CD14-positive monocyte (primary cell): Measurements from ENCODE around the gene SPG7. TPM values are rescaled to one million over a fixed set of nuclear protein-coding genes. Genes with fewer than 3 reads are reported as not detected.
A peak's percentile ranks its signal among the peaks of the same experiment; 100 is the strongest.

Experiments used
- DNase-seq, 3 donors: peaks; one replicate each; pipeline ENCODE4 v3.0.0-alpha.2; 2011 to 2022
- H2AFZ ChIP-seq: 2 replicates; pipeline ENCODE4 v1.6.0; 2012; ENCODE audit warnings: mild to moderate bottlenecking, low read depth, low read length, inconsistent platforms; ENCODE audit not compliant: insufficient read depth, poor library complexity, severe bottlenecking
- H3K27ac ChIP-seq, 2 donors: 1 replicate in 1 of 2; 2 replicates in 1 of 2; pipeline ENCODE4 v1.5.1; 2012 to 2013; ENCODE audit warnings: low read length in 2 of 2, control low read depth in 1 of 2, inconsistent platforms in 1 of 2, low read depth in 1 of 2, mild to moderate bottlenecking in 1 of 2
- H3K27me3 ChIP-seq, 2 donors: one replicate each; pipeline versions ENCODE4 v1.6.0 to v1.6.1; 2011 to 2013; ENCODE audit warnings: low read length in 2 of 2; ENCODE audit not compliant: control insufficient read depth in 2 of 2, insufficient read depth in 2 of 2
- H3K36me3 ChIP-seq, 2 donors: replicated peaks in 1 of 2; 1 replicate in 1 of 2; 2 replicates in 1 of 2; pipeline versions ENCODE4 v1.5.1 to v1.6.1; 2012 to 2013; ENCODE audit warnings: low read length in 2 of 2, control low read depth in 1 of 2, inconsistent platforms in 1 of 2, mild to moderate bottlenecking in 1 of 2; ENCODE audit not compliant: insufficient read depth in 2 of 2, control insufficient read depth in 1 of 2
- H3K4me1 ChIP-seq, 2 donors: 1 replicate in 1 of 2; 2 replicates in 1 of 2; pipeline versions ENCODE4 v1.5.1 to v1.6.1; 2012 to 2013; ENCODE audit warnings: low read length in 2 of 2, control low read depth in 1 of 2, inconsistent platforms in 1 of 2, mild to moderate bottlenecking in 1 of 2, moderate library complexity in 1 of 2; ENCODE audit not compliant: insufficient read depth in 2 of 2, control insufficient read depth in 1 of 2
- H3K4me2 ChIP-seq: replicated peaks from 2 replicates; pipeline ENCODE3; 2012; ENCODE audit warnings: low read length, moderate library complexity, mild to moderate bottlenecking; ENCODE audit not compliant: poor library complexity, severe bottlenecking; ENCODE audit errors: extremely low read depth
- H3K4me3 ChIP-seq, 3 experiments: fragments of 200-600 bp in 1 of 3; sonication (generic) in 1 of 3; replicated peaks in 1 of 3; 1 replicate in 2 of 3; 2 replicates in 1 of 3; pipeline ENCODE4 v1.5.1; 2011 to 2013; ENCODE audit warnings: low read length in 3 of 3, mild to moderate bottlenecking in 3 of 3, control low read depth in 2 of 3, low read depth in 2 of 3, inconsistent platforms in 1 of 3, moderate library complexity in 1 of 3
- H3K79me2 ChIP-seq: 2 replicates; pipeline ENCODE4 v1.6.0; 2012; ENCODE audit warnings: mild to moderate bottlenecking, control low read depth, inconsistent platforms, low read length, moderate library complexity; ENCODE audit not compliant: insufficient read depth
- H3K9ac ChIP-seq: 2 replicates; pipeline ENCODE4 v1.6.0; 2017; ENCODE audit warnings: low read length, mild to moderate bottlenecking; ENCODE audit not compliant: insufficient read depth, poor library complexity, severe bottlenecking
- H3K9me3 ChIP-seq, 2 donors: replicated peaks in 1 of 2; 1 replicate in 1 of 2; 2 replicates in 1 of 2; pipeline versions ENCODE4 v1.5.1 to v1.6.1; 2012 to 2013; ENCODE audit warnings: low read length in 2 of 2, control low read depth in 1 of 2; ENCODE audit not compliant: control insufficient read depth in 1 of 2, insufficient read depth in 1 of 2
- H4K20me1 ChIP-seq: 2 replicates; pipeline ENCODE4 v1.6.0; 2012; ENCODE audit warnings: mild to moderate bottlenecking, low read length, control low read depth, moderate library complexity; ENCODE audit not compliant: insufficient read depth
- H3K27ac Mint-ChIP-seq, 7 donors: one replicate each; pipeline ENCODE4 v1.8.0; 2020; ENCODE audit warnings: mild to moderate bottlenecking in 7 of 7, mixed read lengths in 7 of 7, moderate library complexity in 6 of 7, inconsistent platforms in 2 of 7
- H3K27me3 Mint-ChIP-seq, 3 donors: one replicate each; pipeline ENCODE4 v1.8.0; 2021 to 2022; ENCODE audit warnings: low read depth in 3 of 3, mild to moderate bottlenecking in 3 of 3, mixed read lengths in 3 of 3, moderate library complexity in 3 of 3, inconsistent platforms in 1 of 3
- H3K36me3 Mint-ChIP-seq, 2 donors: one replicate each; pipeline ENCODE4 v1.8.0; 2020; ENCODE audit warnings: mixed read lengths in 2 of 2, inconsistent platforms in 1 of 2, mild to moderate bottlenecking in 1 of 2
- H3K4me1 Mint-ChIP-seq: one replicate; pipeline ENCODE4 v1.8.0; 2020; ENCODE audit warnings: mild to moderate bottlenecking, mixed read lengths
- H3K4me3 Mint-ChIP-seq, 2 donors: one replicate each; pipeline ENCODE4 v1.8.0; 2020; ENCODE audit warnings: mild to moderate bottlenecking in 2 of 2, mixed read lengths in 2 of 2, moderate library complexity in 1 of 2
- H3K9me3 Mint-ChIP-seq, 7 donors: one replicate each; pipeline ENCODE4 v1.8.0; 2020 to 2022; ENCODE audit warnings: mixed read lengths in 7 of 7, mild to moderate bottlenecking in 6 of 7, moderate library complexity in 6 of 7, inconsistent platforms in 2 of 7
- WGBS: methylation state at CpG from one replicate; pipeline ENCODE4 v1.1.5; 2013; ENCODE audit warnings: missing lambda C conversion rate; ENCODE audit not compliant: insufficient coverage; 5-methylcytosine and 5-hydroxymethylcytosine counted together
- intact Hi-C, 2 donors: fragments of 100-400 bp; cut with micrococcal nuclease; formaldehyde crosslinking; loops; one replicate each; pipeline versions ENCODE4 v1.15.0 to v1.15.1; 2023
- polyA plus RNA-seq, 3 donors: library from polyadenylated mRNA; depleted of rRNA in 1 of 3; unstranded in 2 of 3; stranded (reverse) in 1 of 3; fragments of 300-500 nt in 2 of 3; fragments of >200 nt in 1 of 3; fragmentation: Illumina TruSeq in 2 of 3; gene quantifications; 1 replicate in 2 of 3; 2 replicates in 1 of 3; pipeline ENCODE4 v1.2.3, GENCODE V29; 2012 to 2021
- TF ChIP-seq, protein P1 (sequence below): fragments of 200-600 bp; IDR thresholded peaks from one replicate; pipeline ENCODE4 v1.8.0; 2022; ENCODE audit warnings: antibody characterized with exemption, mild to moderate bottlenecking

The SPG7 gene
- polyA plus RNA-seq, 3 donors = 30.3 to 120 (median 34.4) TPM

GRCh38 chr16:89547291-89547690, 39.1 kb downstream of the SPG7 start:
- H4K20me1 ChIP-seq = no peaks in the 10 kb centered on the region
- TF ChIP-seq, protein P1, sequence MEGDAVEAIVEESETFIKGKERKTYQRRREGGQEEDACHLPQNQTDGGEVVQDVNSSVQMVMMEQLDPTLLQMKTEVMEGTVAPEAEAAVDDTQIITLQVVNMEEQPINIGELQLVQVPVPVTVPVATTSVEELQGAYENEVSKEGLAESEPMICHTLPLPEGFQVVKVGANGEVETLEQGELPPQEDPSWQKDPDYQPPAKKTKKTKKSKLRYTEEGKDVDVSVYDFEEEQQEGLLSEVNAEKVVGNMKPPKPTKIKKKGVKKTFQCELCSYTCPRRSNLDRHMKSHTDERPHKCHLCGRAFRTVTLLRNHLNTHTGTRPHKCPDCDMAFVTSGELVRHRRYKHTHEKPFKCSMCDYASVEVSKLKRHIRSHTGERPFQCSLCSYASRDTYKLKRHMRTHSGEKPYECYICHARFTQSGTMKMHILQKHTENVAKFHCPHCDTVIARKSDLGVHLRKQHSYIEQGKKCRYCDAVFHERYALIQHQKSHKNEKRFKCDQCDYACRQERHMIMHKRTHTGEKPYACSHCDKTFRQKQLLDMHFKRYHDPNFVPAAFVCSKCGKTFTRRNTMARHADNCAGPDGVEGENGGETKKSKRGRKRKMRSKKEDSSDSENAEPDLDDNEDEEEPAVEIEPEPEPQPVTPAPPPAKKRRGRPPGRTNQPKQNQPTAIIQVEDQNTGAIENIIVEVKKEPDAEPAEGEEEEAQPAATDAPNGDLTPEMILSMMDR = no peak
- no peaks in the 10 kb centered on the region for H3K27me3 ChIP-seq
- 96% methylated on average over 11 of the region's 17 CpGs for WGBS
- peaks cover 69 to 86% of the 10 kb centered on the region in 2 donors for H3K36me3 ChIP-seq
- H3K79me2 ChIP-seq = no peaks in the 10 kb centered on the region
- intact Hi-C loops = no loop called here
- Mint-ChIP-seq H3K4me3 (no peak overlapping the region), H3K36me3 (peaks cover 71 to 96% of the 10 kb centered on the region in 2 donors), H3K9me3 (peaks cover 0 to 1% (median 0%) of the 10 kb centered on the region in 7 donors), H3K4me1 (no peaks in the 10 kb centered on the region), H3K27me3 (peaks cover 0 to under 1% (median 0%) of the 10 kb centered on the region in 3 donors), H3K27ac (peak overlapping the region in 1 of 7 donors; percentile 15)
- no peak overlapping the region for H2AFZ ChIP-seq
- no peaks in the 10 kb centered on the region for H3K9me3 ChIP-seq
- no peak overlapping the region for H3K4me2 ChIP-seq
- no peak overlapping the region for H3K9ac ChIP-seq
- H3K4me1 ChIP-seq = no peaks in the 10 kb centered on the region
- no peak overlapping the region for H3K27ac ChIP-seq
- DNase-seq = no peak
- H3K4me3 ChIP-seq = no peak overlapping the region

DNA sequence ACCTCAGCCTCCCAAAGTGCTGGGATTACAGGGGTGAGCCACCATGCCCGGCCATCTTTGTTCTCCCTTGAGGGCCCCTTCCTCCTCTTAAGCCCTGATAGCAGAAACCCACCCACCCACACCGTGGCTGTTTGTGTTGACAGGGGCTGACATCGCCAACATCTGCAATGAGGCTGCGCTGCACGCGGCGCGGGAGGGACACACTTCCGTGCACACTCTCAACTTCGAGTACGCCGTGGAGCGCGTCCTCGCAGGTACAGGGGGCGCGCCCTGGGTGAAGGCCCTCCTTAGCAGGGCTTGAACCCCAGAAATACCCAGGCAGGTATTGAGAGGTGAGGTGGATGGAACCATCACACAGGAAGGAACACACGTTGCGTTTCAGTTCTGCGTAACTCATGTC, 39.7 kb downstream of the SPG7 start:
- Histone ChIP-seq H3K79me2 (no peaks in the 10 kb centered on the region), H3K9ac (no peak overlapping the region), H3K4me1 (no peaks in the 10 kb centered on the region), H4K20me1 (no peaks in the 10 kb centered on the region), H3K9me3 (no peaks in the 10 kb centered on the region), H3K4me2 (no peak overlapping the region), H3K27ac (no peak overlapping the region), H3K36me3 (peaks cover 73 to 92% of the 10 kb centered on the region in 2 donors), H3K4me3 (no peak overlapping the region), H3K27me3 (no peaks in the 10 kb centered on the region), H2AFZ (no peak overlapping the region)
- Mint-ChIP-seq H3K9me3 (peaks cover 0 to 1% (median 0%) of the 10 kb centered on the region in 7 donors), H3K36me3 (peaks cover 73 to 99% of the 10 kb centered on the region in 2 donors), H3K4me1 (no peaks in the 10 kb centered on the region), H3K27ac (no peak overlapping the region), H3K27me3 (peaks cover 0 to 2% (median 0%) of the 10 kb centered on the region in 3 donors), H3K4me3 (no peak overlapping the region)
- TF ChIP-seq, protein P1 = no peak
- WGBS = 94% methylated on average over 15 of the region's 20 CpGs
- intact Hi-C loops = no loop called here
- DNase-seq = no peak
